Posterior cingulate gyrus (tissue), 11 donors: ENCODE results near the gene DENND1A.

ENCODE experiments used
- DNase-seq, 10 donors: peaks; one replicate each; pipeline versions ENCODE4 v3.0.0 to v3.0.0-alpha.2; 2020 to 2021; ENCODE audit warnings: mixed read lengths in 3 of 10
- intact Hi-C: fragments of 100-400 bp; cut with DNase I; formaldehyde crosslinking; loops from one replicate; pipeline ENCODE4 v1.15.1; 2023

The DENND1A gene

GRCh38 chr9:123376218-123377071 lies 553.5 kb downstream of the DENND1A start:
- intact Hi-C loops = no loop called here
- peak in 1 of 10 donors; percentile 84 for DNase-seq

- intact Hi-C loops = no loop called here
- peak in 1 of 10 donors; percentile 87 for DNase-seq
Observed at GRCh38 chr9:123375469-123376132, 554.3 kb downstream of the DENND1A start.

GRCh38 chr9:123373946-123374345 lies 556.0 kb downstream of the DENND1A start:
- peak in 4 of 10 donors; percentile 25 to 85 (median 56) for DNase-seq
- intact Hi-C loops = no loop called here

DNA sequence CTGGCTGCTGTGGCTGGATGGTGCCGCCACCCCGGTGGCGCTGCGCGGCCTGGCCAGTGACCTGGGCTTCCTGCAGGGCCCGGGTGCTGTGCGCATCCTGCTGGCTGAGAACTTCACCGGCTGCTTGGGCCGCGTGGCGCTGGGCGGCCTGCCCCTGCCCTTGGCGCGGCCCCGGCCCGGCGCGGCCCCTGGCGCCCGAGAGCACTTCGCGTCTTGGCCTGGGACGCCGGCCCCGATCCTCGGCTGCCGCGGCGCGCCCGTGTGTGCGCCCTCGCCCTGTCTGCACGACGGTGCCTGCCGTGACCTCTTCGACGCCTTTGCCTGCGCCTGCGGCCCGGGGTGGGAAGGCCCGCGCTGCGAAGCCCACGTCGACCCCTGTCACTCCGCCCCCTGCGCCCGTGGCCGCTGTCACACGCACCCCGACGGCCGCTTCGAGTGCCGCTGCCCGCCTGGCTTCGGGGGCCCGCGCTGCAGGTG lies 556.4 kb downstream of the DENND1A start:
- intact Hi-C loops = no loop called here

DNA sequence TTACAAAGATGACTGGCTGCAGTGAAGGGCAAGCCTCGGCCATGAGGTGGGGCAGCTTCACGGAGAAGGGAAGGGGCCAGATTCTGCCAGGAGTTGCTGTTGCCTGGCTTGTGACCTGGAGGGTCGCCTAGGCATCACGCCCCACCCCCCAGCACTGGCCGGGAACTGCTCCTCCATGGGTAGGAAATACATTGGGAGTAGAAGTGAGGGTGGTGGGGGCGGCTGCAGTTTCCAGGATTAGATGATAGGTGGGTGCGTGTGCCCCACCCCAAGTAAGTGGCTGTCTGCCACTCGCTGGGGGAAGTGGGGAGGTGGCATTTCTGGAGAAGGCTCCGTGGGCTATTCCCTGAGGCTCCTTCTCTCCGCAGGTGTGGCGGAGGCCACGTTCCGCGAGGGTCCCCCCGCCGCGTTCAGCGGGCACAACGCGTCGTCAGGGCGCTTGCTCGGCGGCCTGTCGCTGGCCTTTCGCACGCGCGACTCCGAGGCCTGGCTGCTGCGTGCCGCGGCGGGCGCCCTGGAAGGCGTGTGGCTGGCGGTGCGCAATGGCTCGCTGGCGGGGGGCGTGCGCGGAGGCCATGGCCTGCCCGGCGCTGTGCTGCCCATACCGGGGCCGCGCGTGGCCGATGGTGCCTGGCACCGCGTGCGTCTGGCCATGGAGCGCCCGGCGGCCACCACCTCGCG lies 557.0 kb downstream of the DENND1A start:
- intact Hi-C loops = no loop called here
- peak in 1 of 10 donors; percentile 82 for DNase-seq

More for the DNA sequence above, 556.4 kb downstream of the DENND1A start:
- DNase-seq = peak in 1 of 10 donors; percentile 81

- no peak for DNase-seq
- intact Hi-C loops = no loop called here
Observed at GRCh38 chr9:123371805-123372590, 557.9 kb downstream of the DENND1A start.

- intact Hi-C loops = no loop called here
- no peak for DNase-seq
Observed at GRCh38 chr9:123371228-123371584, 558.7 kb downstream of the DENND1A start.

DNA sequence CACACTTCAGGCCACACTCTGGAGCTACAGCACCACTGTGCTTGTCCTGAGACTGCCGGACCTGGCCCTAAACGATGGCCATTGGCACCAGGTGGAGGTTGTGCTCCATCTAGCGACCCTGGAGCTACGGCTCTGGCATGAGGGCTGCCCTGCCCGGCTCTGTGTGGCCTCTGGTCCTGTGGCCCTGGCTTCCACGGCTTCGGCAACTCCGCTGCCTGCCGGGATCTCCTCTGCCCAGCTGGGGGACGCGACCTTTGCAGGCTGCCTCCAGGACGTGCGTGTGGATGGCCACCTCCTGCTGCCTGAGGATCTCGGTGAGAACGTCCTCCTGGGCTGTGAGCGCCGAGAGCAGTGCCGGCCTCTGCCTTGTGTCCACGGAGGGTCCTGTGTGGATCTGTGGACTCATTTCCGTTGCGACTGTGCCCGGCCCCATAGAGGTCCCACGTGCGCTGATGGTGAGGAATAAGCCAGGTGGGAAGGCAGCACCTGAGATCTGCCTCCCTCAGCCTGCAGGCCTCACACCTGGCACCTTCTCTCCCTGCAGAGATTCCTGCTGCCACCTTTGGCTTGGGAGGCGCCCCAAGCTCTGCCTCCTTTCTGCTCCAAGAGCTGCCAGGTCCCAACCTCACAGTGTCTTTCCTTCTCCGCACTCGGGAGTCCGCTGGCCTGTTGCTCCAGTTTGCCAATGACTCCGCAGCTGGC lies 559.2 kb downstream of the DENND1A start:
- peak in 1 of 10 donors; percentile 82 for DNase-seq
- intact Hi-C loops = no loop called here

- intact Hi-C loops = no loop called here
- DNase-seq = no peak
Observed at GRCh38 chr9:123370108-123370507, 559.8 kb downstream of the DENND1A start.

DNA sequence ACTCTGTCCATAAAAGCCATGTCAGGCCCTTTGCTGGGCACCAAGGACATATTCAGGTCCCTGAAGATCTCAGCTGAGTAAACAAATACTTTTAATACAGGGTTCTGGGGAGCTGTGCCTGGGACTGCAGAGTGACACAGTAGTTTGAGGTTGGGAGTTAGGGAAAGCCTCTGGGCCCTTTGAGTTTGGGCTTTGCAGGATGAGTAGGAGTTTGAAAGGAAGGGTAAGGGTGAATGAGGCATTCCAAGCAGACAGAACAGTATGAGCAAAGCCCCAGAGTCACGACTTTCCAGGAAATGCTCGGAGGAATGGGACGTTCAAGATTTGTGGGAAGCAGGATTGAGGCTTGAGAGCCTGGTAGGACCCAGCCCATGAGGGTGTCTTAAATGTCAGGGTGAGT lies 560.6 kb downstream of the DENND1A start:
- intact Hi-C loops = no loop called here
- DNase-seq = no peak

DNA sequence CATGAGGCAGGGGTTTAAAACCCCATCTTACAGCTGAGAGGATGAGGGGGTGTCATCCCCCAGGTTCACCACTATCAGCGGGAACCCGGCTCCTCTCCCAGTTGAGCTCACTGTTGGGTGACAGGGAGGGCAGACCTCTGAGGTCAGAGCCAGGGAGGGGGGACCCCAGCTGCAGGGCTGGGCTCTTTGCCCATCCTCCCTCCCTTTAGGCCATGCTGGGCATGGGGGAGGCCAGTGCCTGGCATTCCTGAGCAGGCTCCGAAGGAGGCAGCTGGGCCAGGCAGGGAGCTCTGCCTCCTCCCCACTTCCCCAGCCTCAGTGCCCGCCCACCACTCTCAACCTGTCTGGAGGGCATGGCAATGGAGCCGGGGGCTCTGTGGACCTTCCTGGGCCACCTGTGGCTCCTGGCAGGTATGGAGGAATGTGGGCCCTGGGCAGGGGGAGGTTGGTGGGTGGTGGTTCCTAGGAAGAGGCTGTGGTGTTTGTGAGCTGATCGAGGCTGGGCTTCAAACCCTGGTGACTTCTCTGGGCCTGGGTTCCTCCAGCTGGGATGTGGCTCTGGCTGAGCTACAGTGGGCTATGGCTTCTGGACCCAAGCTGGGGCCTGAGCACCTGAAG lies 561.3 kb downstream of the DENND1A start:
- intact Hi-C loops = no loop called here

DNA sequence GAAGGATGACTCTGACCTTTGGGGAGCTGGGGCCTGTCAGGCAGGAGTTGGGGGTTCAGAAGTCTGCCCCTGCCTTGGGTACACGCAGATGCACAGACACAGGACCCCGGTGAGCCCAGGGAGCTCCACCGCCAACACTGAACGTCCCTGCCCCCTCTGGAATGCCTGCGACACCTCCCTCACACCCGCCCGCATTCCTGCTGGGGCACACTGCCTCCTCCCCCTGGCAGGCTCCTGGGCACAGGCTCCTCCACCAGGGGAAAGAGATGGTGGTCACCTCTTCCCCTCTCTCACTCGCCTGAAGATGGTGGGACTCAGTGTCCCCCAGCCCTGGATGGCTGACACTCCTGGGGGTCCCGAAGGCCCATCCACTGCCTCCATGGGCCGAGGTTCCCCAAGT lies 561.9 kb downstream of the DENND1A start:
- no peak for DNase-seq
- intact Hi-C loops = no loop called here

More for the DNA sequence above, 561.3 kb downstream of the DENND1A start:
- DNase-seq = peak in 8 of 10 donors; percentile 60 to 97 (median 75)

DNA sequence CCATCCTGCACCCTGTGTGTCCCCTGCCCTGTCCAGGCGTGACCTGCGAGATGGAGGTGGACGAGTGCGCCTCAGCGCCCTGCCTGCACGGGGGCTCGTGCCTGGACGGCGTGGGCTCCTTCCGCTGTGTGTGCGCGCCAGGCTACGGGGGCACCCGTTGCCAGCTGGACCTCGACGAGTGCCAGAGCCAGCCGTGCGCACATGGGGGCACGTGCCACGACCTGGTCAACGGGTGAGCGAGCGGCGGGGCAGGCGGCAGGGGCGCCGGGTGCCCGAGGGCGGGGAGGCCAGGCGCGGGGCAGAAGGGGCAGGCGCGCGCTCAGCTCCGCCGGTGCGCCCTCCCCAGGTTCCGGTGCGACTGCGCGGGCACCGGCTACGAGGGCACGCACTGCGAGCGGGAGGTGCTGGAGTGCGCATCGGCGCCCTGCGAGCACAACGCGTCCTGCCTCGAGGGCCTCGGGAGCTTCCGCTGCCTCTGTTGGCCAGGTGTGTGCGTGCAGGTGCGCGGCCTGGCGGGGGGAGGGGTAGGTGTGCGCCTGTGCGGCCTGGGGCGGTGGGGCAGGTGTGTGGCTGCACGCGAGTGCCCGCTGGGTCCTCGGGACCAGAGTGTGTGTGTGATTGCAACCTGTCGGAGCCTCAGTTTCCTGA lies 563.9 kb downstream of the DENND1A start:
- DNase-seq = no peak
- intact Hi-C loops = no loop called here

DNA sequence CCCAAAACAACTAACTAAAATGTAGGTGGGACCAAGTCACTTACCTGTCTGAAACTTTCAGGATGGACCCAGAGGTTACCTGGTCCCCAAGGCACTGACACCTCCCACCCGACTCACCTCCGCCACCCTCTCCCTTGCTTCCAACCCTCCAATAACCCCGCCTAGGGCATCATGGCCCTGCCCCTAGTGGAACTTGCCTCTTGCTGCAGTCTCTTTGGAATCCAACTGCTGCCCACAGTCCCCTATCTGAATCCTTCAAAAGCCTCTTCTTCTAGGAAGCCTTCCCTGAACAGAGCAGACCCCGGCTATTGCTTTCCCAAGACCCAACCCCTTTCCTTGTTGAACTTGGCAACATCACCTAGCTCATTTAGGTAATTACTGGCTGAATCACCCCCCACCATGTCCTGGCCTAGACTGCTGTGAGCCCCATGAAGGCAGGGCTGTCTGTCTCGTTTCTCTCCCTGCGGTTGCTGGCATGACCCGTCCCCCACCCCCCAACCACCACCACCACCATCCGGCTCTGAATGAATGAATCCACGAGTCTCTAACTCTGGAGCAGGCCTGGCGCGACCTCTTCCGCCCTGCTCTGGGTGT lies 564.5 kb downstream of the DENND1A start:
- DNase-seq = no peak
- intact Hi-C loops = no loop called here

- peak in 7 of 10 donors; percentile 46 to 95 (median 67) for DNase-seq
- intact Hi-C loops = no loop called here
Observed at GRCh38 chr9:123364241-123364824, 565.6 kb downstream of the DENND1A start.

GRCh38 chr9:123362856-123363255 lies 567.1 kb downstream of the DENND1A start:
- DNase-seq = no peak
- intact Hi-C loops = no loop called here

DNA sequence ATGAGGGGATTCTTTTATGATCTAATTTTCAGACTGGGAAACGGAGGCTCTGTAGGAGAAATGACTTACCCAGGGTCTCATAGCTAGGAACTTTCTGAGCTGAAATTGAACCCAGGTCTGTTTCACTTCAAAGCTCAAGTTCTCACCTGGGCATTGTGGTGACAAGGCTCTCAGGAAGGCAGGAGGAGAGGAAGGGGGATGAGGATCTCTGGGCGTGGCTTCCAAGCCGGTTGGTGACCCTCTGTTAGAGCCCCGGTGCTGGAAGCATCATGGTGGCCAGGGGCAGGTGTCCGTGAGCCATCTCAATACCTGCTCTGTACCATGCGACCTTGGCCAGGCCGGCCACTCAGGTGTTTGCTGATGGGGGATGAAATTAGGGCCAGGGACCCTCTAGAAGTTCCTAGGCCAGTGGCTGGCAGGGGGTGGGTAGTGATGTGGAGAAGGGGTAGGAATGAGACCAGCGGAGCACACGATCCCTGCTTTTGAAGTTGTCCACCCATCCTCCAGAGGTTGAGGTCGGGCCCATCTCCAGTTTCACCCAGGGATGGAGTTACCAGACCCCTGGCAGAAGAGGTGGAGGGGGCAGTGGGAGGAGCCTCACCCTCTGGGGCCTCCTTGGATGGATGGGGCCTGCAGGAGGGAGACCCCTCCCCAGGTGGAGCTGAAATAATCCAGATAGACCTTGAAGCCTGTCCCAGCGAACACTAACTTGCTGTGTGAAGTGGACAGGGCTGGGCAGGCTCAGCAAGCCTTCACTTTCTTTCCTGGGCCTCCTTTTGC lies 568.0 kb downstream of the DENND1A start:
- DNase-seq = no peak
- intact Hi-C loops = no loop called here
